GM18870 (cell line): Measurements from ENCODE around the gene STRIP1.

ENCODE experiments used
- ATAC-seq: cut with Tn5 transposase; IDR thresholded peaks from one replicate; pipeline ENCODE4 v1.9.1; 2021; ENCODE audit warnings: moderate library complexity; ENCODE audit not compliant: unreplicated experiment

Gene STRIP1

GRCh38 chr1:110089561-110090275 lies 55.3 kb downstream of the STRIP1 start:
- ATAC-seq = no peak

- no peak for ATAC-seq
Measured at GRCh38 chr1:110091381-110091780, 57.0 kb downstream of the STRIP1 start.

- no peak for ATAC-seq
Measured at GRCh38 chr1:110091791-110092190, 57.4 kb downstream of the STRIP1 start.

- ATAC-seq = no peak
Measured at GRCh38 chr1:110092991-110093390, 58.6 kb downstream of the STRIP1 start.

GRCh38 chr1:110094931-110095654 lies 60.7 kb downstream of the STRIP1 start:
- no peak for ATAC-seq

- no peak for ATAC-seq
Measured at GRCh38 chr1:110097507-110098221, 63.2 kb downstream of the STRIP1 start.

GRCh38 chr1:110098222-110099026 lies 64.0 kb downstream of the STRIP1 start:
- no peak for ATAC-seq

GRCh38 chr1:110100335-110100734 lies 65.9 kb downstream of the STRIP1 start:
- ATAC-seq = no peak

GRCh38 chr1:110102081-110102480 lies 67.7 kb downstream of the STRIP1 start:
- no peak for ATAC-seq
